ENCODE measurements around the gene DLX6.

Gene DLX6

GRCh38 chr7:97006055-97006815, 882 bp downstream of the DLX6 start:
- no peak for FAIRE-seq
- TF ChIP-seq, protein P1, sequence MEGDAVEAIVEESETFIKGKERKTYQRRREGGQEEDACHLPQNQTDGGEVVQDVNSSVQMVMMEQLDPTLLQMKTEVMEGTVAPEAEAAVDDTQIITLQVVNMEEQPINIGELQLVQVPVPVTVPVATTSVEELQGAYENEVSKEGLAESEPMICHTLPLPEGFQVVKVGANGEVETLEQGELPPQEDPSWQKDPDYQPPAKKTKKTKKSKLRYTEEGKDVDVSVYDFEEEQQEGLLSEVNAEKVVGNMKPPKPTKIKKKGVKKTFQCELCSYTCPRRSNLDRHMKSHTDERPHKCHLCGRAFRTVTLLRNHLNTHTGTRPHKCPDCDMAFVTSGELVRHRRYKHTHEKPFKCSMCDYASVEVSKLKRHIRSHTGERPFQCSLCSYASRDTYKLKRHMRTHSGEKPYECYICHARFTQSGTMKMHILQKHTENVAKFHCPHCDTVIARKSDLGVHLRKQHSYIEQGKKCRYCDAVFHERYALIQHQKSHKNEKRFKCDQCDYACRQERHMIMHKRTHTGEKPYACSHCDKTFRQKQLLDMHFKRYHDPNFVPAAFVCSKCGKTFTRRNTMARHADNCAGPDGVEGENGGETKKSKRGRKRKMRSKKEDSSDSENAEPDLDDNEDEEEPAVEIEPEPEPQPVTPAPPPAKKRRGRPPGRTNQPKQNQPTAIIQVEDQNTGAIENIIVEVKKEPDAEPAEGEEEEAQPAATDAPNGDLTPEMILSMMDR (IDR thresholded peaks at IDR 0.05; ENCODE audit: insufficient read depth, missing control alignments) = no peak
- no peak for DNase-seq (ENCODE audit: insufficient read length, low spot score)

DNA sequence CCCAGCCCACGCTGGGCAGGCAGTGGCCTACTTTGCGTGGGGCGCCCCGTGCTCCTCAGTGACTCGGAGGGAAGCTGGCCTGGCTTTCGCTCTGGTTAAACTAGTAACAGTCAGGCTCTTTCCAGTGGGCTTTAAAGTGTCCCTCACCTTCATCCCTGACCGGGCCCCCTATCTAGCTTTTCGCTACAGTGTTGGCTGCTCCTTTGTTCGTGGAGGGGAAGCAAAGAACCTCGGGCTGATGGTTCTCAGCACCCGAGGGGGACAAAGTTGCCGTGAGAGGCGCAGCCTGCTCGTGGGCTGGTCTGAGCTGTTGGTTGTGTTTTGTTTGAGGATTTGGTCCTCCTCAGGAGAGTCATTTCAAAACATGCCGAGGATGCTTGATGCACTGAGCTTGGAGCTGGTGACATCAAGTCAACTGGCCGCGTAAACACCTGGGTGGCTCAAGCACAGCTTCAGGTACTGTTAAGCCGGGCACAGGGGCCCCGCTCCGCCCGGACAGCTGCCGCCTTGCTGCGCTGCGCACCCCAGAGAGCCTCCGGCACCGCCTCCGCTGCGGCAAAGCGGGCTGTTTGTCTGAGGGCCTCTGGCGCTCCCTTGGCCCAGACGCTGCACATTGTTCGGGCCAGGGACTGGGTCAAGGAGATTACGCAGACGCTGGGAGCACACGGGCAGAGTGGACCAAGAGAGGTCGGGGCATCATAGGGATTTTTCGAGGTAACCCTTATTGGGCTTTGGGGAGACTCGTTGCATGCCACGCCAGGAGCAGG, 1.6 kb downstream of the DLX6 start:
- FAIRE-seq (no peak), DNase-seq (ENCODE audit: insufficient read length, low spot score) (no peak)
- TF ChIP-seq, protein P1 (IDR thresholded peaks at IDR 0.05; ENCODE audit: insufficient read depth, missing control alignments) = no peak

GRCh38 chr7:97007583-97007861, 2.2 kb downstream of the DLX6 start:
- TF ChIP-seq, protein P1 (IDR thresholded peaks at IDR 0.05; ENCODE audit: insufficient read depth, missing control alignments) = no peak
- FAIRE-seq (no peak), DNase-seq (ENCODE audit: insufficient read length, low spot score) (no peak)

GRCh38 chr7:97008275-97008917, 3.0 kb downstream of the DLX6 start:
- TF ChIP-seq, protein P1 (IDR thresholded peaks at IDR 0.05; ENCODE audit: insufficient read depth, missing control alignments) = no peak
- DNase-seq (ENCODE audit: insufficient read length, low spot score) = no peak
- no peak for FAIRE-seq

- no peak for FAIRE-seq
- TF ChIP-seq, protein P1 (IDR thresholded peaks at IDR 0.05; ENCODE audit: insufficient read depth, missing control alignments) = no peak
Measured at GRCh38 chr7:97009753-97010732, 4.7 kb downstream of the DLX6 start.

DNA sequence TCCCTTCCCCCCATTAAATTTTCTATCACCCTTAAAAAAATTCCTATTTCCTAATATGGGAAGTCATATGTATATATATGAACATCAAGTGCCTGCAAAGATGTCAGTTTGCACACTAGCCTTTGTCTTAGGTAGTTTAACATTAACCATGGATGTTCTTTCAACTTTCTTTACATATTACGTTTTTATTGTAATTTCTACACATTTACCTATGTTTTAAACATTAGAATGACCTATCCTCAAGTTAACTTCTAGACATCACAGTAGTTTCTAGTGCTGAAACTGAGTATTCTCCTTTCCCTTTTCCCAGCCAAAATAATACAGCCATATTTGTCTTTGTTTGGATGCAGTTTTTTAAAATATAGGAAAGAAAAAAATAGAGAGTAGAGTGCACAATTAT, 5.8 kb downstream of the DLX6 start:
- DNase-seq (ENCODE audit: insufficient read length, low spot score) (no peak), FAIRE-seq (no peak)
- TF ChIP-seq, protein P1 (IDR thresholded peaks at IDR 0.05; ENCODE audit: insufficient read depth, missing control alignments) = no peak

More at GRCh38 chr7:97009753-97010732, 4.7 kb downstream of the DLX6 start:
- DNase-seq (ENCODE audit: insufficient read length, low spot score) = no peak
